Keratinocyte (primary cell): Measurements from ENCODE around the gene MEGF11. TPM values are rescaled to one million over a fixed set of nuclear protein-coding genes. Genes with fewer than 3 reads are reported as not detected.

Experiments
- DNase-seq: peaks from one replicate; pipeline ENCODE4 v3.0.0-alpha.2; 2011; ENCODE audit warnings: low read depth, missing footprints, low spot score
- FAIRE-seq: peaks from 2 replicates; lab custom pipeline; 2011; peaks lifted over from hg19 to GRCh38; lab: Jason Lieb, UNC
- H2AFZ ChIP-seq: 2 replicates; pipeline ENCODE4 v1.6.0; 2012; ENCODE audit warnings: low read length, control low read depth, inconsistent platforms; ENCODE audit not compliant: control insufficient read depth
- H3K27ac ChIP-seq: 2 replicates; pipeline ENCODE4 v1.5.1; 2011; ENCODE audit warnings: low read length; ENCODE audit not compliant: control insufficient read depth, insufficient read depth
- H3K27me3 ChIP-seq: 3 replicates; pipeline ENCODE4 v1.6.0; 2011; ENCODE audit warnings: low read length; ENCODE audit not compliant: control insufficient read depth, insufficient read depth; ENCODE audit errors: extremely low read depth
- H3K36me3 ChIP-seq, 2 experiments: 2 replicates in 1 of 2; 3 replicates in 1 of 2; pipeline ENCODE4 v1.5.1; 2011; ENCODE audit warnings: low read length in 2 of 2, mild to moderate bottlenecking in 1 of 2; ENCODE audit not compliant: control insufficient read depth in 2 of 2, insufficient read depth in 2 of 2; ENCODE audit errors: extremely low read depth in 1 of 2
- H3K4me1 ChIP-seq: 3 replicates; pipeline ENCODE4 v1.5.1; 2011; ENCODE audit warnings: low read length; ENCODE audit not compliant: control insufficient read depth, insufficient read depth; ENCODE audit errors: extremely low read depth
- H3K4me2 ChIP-seq: 3 replicates; pipeline ENCODE4 v1.6.0; 2011; ENCODE audit warnings: low read depth, low read length; ENCODE audit not compliant: control insufficient read depth, insufficient read depth; ENCODE audit errors: extremely low read depth
- H3K4me3 ChIP-seq, 3 experiments: fragments of 200-600 bp in 1 of 3; sonication (generic) in 1 of 3; 2 replicates in 2 of 3; 3 replicates in 1 of 3; pipeline ENCODE4 v1.5.1; 2011 to 2016; ENCODE audit warnings: low read length in 3 of 3, mild to moderate bottlenecking in 3 of 3, control low read depth in 2 of 3, inconsistent platforms in 1 of 3, low read depth in 1 of 3, mixed read lengths in 1 of 3, mixed run types in 1 of 3, moderate library complexity in 1 of 3; ENCODE audit not compliant: control insufficient read depth in 2 of 3, insufficient read depth in 2 of 3; ENCODE audit errors: extremely low read depth in 1 of 3
- H3K79me2 ChIP-seq: 2 replicates; pipeline ENCODE4 v1.6.0; 2012; ENCODE audit warnings: low read length; ENCODE audit not compliant: control insufficient read depth, insufficient read depth
- H3K9ac ChIP-seq: 3 replicates; pipeline ENCODE4 v1.6.0; 2011; ENCODE audit warnings: low read length; ENCODE audit not compliant: control insufficient read depth, insufficient read depth; ENCODE audit errors: extremely low read depth
- H3K9me1 ChIP-seq: 3 replicates; pipeline ENCODE4 v1.6.0; 2011; ENCODE audit warnings: low read length; ENCODE audit not compliant: control insufficient read depth, insufficient read depth; ENCODE audit errors: extremely low read depth
- H3K9me3 ChIP-seq: 2 replicates; pipeline ENCODE4 v1.5.1; 2012; ENCODE audit warnings: low read depth, low read length; ENCODE audit not compliant: control insufficient read depth
- H4K20me1 ChIP-seq: 3 replicates; pipeline ENCODE4 v1.6.0; 2011; ENCODE audit warnings: low read length; ENCODE audit not compliant: control insufficient read depth, insufficient read depth; ENCODE audit errors: extremely low read depth
- CTCF ChIP-seq, 3 experiments: IDR thresholded peaks in 1 of 3; conservative IDR thresholded peaks in 1 of 3; optimal IDR thresholded peaks in 1 of 3; 2 replicates in 2 of 3; 3 replicates in 1 of 3; pipeline versions ENCODE3 to v1.5.1; 2011; ENCODE audit warnings: low read length in 3 of 3, mild to moderate bottlenecking in 3 of 3, moderate library complexity in 2 of 3, control low read depth in 1 of 3, inconsistent platforms in 1 of 3; ENCODE audit not compliant: insufficient read depth in 2 of 3; ENCODE audit errors: extremely low read depth in 1 of 3
- EZH2 ChIP-seq: IDR thresholded peaks from one replicate; pipeline ENCODE4 v1.6.1; 2012; ENCODE audit warnings: inconsistent platforms, mild to moderate bottlenecking, low read length, moderate library complexity
- dilution Hi-C: fragments of 300-500 bp; cut with MboI; formaldehyde crosslinking; loops from one replicate; pipeline ENCODE4 v1.7.0; 2020; ENCODE audit warnings: low sequenced_read_pairs; ENCODE audit not compliant: extremely low pct_ligation_motif_present
- polyA plus RNA-seq, 5 experiments: library from polyadenylated mRNA; depleted of rRNA in 3 of 5; stranded (reverse) in 3 of 5; stranded (forward) in 1 of 5; unstranded in 1 of 5; fragments of >200 nt; gene quantifications; 1 replicate in 1 of 5; 2 replicates in 3 of 5; 3 replicates in 1 of 5; pipeline versions ENCODE4 v1.2.1 to v1.2.3, GENCODE V29; 2011 to 2012; ENCODE audit warnings: missing spikeins in 2 of 5, low read depth in 1 of 5, low replicate concordance in 1 of 5

Gene MEGF11
- polyA plus RNA-seq, 1 donor (not counting 4 experiments of a cell fraction or from before 2014, with no cell fraction given) = not detected

- FAIRE-seq (no peak), DNase-seq (no peak)
- no peak for TF ChIP-seq CTCF (optimal IDR thresholded peaks at IDR 0.05 in 1 of 3, IDR thresholded peaks at IDR 0.05 in 1 of 3, conservative IDR thresholded peaks at IDR 0.05 in 1 of 3; ENCODE audit: extremely low read depth in 1 of 3, insufficient read depth in 2 of 3, low read length in 3 of 3)
- Histone ChIP-seq H2AFZ (no peak overlapping the region), H3K27me3 (no peaks in the 10 kb centered on the region), H3K9ac (no peak overlapping the region), H3K36me3 (no peaks in the 10 kb centered on the region), H3K4me1 (peaks cover 6% of the 10 kb centered on the region), H3K4me2 (no peak overlapping the region), H3K79me2 (no peaks in the 10 kb centered on the region), H3K9me1 (no peaks in the 10 kb centered on the region), H3K4me3 (no peak overlapping the region), H4K20me1 (no peaks in the 10 kb centered on the region), H3K27ac (no peak overlapping the region), H3K9me3 (no peaks in the 10 kb centered on the region)
- dilution Hi-C loops = no loop called here
Observed at GRCh38 chr15:66285533-66286280, 32.2 kb upstream of the MEGF11 start.

GRCh38 chr15:66284271-66284670 lies 30.7 kb upstream of the MEGF11 start:
- Histone ChIP-seq H3K4me2 (no peak overlapping the region), H3K27ac (no peak overlapping the region), H3K27me3 (peaks cover 5% of the 10 kb centered on the region), H3K36me3 (no peaks in the 10 kb centered on the region), H4K20me1 (no peaks in the 10 kb centered on the region), H3K4me3 (no peak overlapping the region), H3K9me1 (no peaks in the 10 kb centered on the region), H3K79me2 (no peaks in the 10 kb centered on the region), H2AFZ (no peak overlapping the region), H3K9me3 (no peaks in the 10 kb centered on the region), H3K9ac (no peak overlapping the region), H3K4me1 (peaks cover 3% of the 10 kb centered on the region)
- DNase-seq = no peak
- no peak for FAIRE-seq
- TF ChIP-seq CTCF (optimal IDR thresholded peaks at IDR 0.05 in 1 of 3, IDR thresholded peaks at IDR 0.05 in 1 of 3, conservative IDR thresholded peaks at IDR 0.05 in 1 of 3; ENCODE audit: extremely low read depth in 1 of 3, insufficient read depth in 2 of 3, low read length in 3 of 3) (no peak), EZH2 (no peak)
- dilution Hi-C loops = no loop called here
